ENCODE data around the gene BRINP2.

GRCh38 chr1:177310326-177310725 lies 139.6 kb downstream of the BRINP2 start:
- TF ChIP-seq, protein P1, sequence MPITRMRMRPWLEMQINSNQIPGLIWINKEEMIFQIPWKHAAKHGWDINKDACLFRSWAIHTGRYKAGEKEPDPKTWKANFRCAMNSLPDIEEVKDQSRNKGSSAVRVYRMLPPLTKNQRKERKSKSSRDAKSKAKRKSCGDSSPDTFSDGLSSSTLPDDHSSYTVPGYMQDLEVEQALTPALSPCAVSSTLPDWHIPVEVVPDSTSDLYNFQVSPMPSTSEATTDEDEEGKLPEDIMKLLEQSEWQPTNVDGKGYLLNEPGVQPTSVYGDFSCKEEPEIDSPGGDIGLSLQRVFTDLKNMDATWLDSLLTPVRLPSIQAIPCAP (CRISPR knock-in tag; IDR thresholded peaks at IDR 0.05): no peak
- TF ChIP-seq, protein P2, sequence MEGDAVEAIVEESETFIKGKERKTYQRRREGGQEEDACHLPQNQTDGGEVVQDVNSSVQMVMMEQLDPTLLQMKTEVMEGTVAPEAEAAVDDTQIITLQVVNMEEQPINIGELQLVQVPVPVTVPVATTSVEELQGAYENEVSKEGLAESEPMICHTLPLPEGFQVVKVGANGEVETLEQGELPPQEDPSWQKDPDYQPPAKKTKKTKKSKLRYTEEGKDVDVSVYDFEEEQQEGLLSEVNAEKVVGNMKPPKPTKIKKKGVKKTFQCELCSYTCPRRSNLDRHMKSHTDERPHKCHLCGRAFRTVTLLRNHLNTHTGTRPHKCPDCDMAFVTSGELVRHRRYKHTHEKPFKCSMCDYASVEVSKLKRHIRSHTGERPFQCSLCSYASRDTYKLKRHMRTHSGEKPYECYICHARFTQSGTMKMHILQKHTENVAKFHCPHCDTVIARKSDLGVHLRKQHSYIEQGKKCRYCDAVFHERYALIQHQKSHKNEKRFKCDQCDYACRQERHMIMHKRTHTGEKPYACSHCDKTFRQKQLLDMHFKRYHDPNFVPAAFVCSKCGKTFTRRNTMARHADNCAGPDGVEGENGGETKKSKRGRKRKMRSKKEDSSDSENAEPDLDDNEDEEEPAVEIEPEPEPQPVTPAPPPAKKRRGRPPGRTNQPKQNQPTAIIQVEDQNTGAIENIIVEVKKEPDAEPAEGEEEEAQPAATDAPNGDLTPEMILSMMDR (IDR thresholded peaks at IDR 0.05): no peak
- no peak for TF ChIP-seq ZBTB21 (CRISPR knock-in tag; IDR thresholded peaks at IDR 0.05; ENCODE audit: borderline replicate concordance)
- no peak for TF ChIP-seq GRHL2 (CRISPR knock-in tag; IDR thresholded peaks at IDR 0.05; ENCODE audit: insufficient replicate concordance, severe bottlenecking)
